HG02938 (cell line): ENCODE results near the gene VAPB.
"Not testable (repeated sequence)": the region's sequence is repeated elsewhere in the genome, so short reads cannot be mapped to it uniquely, and the experiment has no call there.

Experiments
- ATAC-seq: cut with Tn5 transposase; IDR thresholded peaks from one replicate; pipeline ENCODE4 v1.9.1; 2021; ENCODE audit warnings: mild to moderate bottlenecking, moderate library complexity; ENCODE audit not compliant: unreplicated experiment

Gene VAPB

DNA sequence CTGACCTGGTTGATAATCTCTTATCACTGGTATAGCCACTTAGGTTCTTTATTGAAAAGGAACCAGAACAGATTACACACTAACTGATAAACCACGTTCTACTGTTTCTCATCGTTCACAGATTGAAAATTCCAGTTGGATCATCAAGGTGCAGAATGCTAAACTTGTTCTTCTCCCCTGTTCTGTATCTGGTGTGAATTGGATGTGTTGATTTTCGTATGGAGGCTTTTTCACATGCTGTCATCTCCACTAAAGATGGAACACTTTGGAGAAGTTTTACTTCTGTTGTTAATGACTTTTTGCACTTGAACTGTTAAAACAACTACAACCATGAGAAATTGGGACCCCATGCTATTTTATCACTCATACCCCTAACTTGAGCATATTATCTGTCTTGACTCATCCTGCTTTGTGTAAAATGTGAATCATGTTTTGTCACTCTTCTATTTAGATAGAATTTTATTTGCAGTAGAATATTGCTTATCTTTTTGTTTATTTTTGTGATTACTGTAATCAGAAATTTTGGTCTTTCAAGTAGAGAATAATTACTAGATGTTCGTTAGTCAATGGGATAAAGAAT is 17.5 kb downstream of the VAPB start:
- ATAC-seq, result no peak

DNA sequence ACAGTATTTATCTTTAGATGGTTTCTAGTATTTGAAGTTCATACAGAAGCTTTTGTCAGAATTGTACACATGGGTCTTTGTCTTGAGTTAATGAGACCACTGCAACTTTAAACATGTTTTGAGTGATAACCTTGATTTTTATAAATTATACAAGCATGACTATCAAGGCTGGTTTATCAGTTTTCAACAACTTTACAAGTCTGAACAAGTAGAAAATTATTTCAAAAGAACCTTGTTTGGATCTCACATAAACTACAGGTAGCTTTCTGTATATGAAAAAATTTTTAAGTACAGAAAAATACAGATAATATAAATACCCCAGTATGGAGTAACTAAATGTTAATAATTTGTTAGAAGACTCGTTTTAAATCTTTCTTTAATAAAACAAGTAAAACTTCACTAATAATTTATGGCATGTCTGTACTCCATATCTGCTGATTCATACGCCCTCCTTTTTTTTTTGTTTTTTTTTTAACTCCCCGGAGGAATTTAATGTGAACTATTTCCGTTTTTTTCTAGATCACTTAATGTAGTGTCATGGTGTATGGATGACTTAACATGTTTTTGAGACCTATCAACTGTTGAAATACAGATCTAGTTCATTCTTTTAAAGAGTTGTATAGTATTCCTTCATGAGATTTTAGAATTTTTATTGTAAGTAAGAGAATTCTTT is 18.3 kb downstream of the VAPB start:
- no peak for ATAC-seq

GRCh38 chr20:58407966-58408557 is 19.0 kb downstream of the VAPB start:
- ATAC-seq, result no peak

DNA sequence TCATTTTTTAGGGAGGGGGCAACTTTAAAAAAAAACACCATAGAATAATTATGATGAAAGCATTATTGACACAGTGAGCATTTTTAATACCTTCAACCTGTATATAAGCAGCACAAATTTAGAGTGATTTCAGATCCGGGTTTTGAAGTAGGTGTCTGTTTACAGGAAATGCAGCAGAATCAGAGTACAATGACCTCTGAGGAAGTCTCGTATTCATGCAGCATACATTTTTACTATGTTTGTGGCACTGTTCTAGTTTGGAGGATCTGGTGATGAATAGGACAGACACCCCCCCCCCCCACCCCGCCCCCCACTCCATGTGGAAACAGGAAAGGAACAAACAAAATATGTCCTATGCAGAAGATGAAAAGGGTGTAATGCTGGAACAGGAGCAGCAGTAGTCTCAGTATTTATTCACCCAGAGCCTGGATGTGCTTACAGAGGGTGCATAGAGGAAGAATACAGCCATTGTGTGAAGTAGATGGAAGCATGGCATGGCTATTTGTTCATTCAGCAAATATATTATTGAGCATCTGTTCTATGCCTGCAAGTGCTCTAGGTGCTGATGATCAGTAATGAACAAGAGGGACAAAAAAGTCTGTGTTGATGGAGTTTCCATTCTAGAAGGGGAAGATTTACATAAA is 19.7 kb downstream of the VAPB start:
- no peak for ATAC-seq

DNA sequence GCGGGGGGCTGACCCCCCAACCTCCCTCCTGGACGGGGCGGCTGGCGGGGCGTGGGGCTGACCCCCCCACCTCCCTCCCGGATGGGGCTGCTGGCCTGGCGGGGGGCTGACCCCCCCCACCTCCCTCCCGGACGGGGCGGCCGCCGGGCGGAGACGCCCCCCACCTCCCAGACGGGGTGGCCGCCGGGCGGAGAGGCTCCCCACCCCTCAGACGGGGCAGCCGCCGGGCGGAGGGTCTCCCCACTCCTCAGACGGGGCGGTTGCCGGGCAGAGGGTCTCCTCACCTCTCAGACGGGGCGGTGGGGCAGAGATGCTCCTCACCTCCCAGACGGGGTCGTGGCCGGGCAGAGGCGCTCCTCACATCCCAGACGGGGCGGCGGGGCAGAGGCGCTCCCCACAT is 25.2 kb downstream of the VAPB start:
- not testable (repeated sequence) for ATAC-seq

DNA sequence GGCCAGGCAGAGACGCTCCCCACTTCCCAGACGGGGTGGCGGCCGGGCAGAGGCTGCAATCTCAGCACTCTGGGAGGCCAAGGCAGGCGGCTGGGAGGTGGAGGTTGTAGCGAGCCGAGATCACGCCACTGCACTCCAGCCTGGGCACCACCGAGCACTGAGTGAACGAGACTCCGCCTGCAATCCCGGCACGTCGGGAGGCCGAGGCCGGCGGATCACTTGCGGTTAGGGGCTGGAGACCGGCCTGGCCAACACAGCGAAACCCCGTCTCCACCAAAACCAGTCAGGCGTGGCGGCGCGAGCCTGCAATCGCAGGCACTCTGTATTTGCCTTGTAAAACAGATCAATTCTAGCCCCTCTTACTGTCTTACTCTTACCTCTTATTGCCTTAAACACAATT is 25.8 kb downstream of the VAPB start:
- ATAC-seq, result not testable (repeated sequence)

DNA sequence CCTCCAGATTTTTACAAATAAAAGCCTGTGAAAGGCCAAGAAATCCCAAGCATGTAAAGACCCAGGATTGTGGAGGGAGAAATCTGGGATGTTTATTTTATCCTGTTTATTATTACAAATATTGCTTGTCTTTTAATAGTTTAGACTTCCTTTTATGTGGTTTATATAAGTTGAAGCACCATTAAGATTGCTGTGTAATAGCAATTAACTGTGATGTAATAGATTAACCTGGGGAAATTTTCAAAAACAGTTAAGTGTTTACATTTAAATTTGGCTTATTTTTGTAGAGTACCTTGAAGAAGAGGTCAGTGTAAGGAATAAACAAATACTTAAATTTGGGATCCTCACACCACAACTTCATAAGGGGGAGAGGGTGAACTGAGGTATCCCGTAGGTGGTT is 27.0 kb downstream of the VAPB start:
- no peak for ATAC-seq

DNA sequence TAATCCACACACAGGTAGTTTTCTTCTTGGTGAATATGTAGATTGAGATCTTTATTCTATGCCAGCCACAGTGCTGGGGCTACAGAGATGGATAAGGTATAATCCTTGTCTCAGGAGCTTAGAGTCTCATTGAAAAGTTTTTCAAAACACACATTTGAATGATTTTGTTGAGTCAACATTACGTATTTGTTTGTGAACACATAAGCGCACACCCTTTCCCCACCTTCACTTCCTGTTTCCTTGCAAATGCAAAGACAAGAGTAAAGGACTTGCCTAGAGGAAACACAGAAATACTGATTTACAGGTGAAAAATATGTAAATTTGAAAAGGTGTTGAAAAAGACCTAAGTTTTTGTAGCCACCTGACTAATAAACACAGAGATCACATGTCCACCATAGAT is 27.8 kb downstream of the VAPB start:
- no peak for ATAC-seq

DNA sequence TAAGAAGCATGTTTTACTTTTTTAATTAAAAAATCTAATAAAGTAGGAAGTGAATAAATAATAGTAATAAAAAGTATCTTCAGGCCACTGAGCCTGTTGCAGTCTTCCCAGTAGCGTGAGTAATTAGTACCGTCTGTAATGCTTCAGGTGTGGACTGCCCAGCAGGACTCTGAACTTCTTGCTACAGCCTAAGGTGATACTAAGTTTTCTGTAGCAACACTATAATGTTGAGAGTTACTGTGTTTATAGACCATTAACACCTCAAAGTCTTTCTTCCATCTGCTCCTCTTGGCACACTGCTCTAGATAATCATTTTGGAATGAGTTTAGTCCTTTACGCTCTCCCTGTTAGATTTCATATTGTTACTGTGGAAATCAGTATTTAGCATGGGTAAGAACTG is 28.4 kb downstream of the VAPB start:
- ATAC-seq, result no peak

DNA sequence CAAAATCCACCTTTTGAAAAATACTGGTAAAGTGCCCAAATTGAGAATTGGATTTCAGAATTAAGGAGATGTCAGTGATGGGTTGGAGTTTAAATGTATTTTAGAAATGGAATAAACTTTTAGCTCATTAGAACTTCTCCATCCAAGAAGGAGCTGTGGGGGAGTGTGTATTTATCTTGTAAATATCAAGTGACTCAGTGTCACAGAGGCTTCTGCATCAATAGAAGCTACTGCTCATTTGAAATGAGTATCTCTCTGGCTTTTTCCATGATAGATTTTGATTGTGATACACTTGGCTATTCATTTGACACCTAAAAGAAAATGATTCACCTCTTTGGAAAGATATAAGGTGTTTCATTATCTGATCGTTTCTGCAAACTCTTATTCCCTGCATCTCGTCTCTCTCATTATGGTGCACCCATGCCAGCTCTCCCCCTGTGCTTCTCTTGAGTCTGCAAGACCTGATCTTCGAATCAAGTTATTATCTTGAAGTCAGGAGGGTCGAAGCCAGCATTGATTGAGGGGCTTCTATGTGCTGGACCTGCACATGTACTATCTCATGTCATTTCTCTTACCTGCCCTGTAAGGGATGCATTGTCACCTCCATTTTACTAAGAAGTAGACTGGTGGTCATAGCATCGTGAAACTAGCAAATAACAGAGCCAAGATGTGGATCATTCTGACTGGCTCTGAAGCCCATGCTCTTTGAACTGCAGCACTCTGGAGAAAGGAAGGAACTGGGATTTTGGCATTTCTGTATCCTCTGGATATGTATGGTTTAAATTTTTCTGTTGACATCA is 30.1 kb downstream of the VAPB start:
- no peak for ATAC-seq

GRCh38 chr20:58420798-58421496 is 31.9 kb downstream of the VAPB start:
- ATAC-seq, result no peak

DNA sequence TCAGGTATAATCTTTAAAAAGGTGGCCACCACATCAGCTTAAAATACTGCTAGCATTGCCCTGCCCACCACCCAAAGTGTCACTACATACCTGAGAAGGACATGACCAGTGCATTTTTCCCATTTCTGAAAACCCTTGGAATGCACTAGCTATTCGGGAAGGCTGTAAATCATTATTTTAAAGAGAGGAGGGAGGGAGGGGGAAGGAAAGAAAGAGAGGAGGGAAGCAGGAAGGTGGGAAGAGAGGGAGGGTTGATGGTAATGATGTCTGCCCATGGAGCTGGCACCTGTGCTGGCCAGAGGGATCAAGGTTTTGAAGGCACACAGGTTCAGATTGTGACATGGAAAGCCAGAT is 32.4 kb downstream of the VAPB start:
- no peak for ATAC-seq

DNA sequence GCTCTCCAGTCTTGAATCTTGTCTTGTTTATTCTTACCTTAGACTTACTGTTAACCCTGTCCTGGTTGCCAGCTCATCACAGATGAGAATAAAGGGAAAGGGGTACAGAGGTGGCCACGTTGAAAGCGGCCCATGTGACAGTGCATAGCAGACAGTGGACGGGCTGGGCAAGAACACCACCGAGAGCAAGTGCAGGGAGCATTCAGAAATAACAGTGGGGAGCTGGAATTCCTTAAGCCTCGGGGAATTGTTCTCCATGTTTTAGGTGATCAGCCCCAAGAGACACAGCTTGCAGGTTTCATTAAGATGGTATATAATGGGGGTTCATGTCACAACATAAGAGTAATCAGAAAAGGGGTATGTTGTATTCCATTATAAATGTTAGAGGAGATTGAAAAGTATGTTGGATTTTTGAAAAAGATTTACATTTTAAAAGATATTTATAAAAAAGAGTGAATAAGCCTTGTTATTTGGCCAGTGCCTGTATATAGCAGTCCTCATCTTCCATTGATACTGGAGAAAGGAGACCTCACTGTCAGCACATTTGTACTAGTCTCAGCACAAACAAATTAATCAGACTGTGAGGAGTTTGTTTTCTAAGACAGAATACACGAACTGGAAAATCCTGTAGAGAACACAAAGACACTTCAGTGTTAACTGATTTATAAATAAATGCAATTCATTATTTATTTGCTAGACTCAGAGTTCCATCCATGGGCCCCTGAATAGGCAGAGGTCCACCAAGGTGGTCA is 35.4 kb downstream of the VAPB start:
- ATAC-seq, result no peak

DNA sequence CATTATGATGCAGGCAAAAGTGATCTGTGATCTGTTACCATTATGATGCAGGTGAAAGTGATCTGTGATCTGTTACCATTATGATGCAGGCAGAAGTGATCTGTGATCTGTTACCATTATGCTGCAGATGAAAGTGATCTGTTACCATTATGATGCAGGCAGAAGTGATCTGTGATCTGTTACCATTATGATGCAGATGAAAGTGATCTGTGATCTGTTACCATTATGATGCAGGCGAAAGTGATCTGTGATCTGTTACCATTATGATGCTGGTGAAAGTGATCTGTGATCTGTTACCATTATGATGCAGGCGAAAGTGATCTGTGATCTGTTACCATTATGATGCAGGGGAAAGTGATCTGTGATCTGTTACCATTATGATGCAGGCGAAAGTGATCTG is 38.5 kb downstream of the VAPB start:
- not testable (repeated sequence) for ATAC-seq

DNA sequence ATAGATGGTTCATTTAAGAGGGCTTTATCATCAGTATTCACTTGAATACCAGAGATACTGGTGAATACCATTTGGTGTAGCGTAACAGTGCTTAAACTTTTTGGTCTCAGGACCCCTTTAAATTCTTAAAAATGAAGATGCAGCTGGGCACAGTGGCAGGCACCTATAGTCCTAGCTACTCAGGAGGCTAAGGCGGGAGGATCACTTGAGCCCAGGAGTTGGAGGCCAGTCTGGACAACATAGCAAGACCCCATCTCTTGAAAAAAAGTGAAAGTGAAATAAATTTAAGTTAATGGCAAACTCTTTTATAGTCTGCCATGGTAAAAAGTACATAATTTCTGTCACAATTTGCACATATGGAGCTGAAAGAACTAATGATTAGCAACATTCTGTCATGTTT is 39.3 kb downstream of the VAPB start:
- no peak for ATAC-seq

GRCh38 chr20:58429303-58429702 is 40.3 kb downstream of the VAPB start:
- ATAC-seq, result no peak

- no peak for ATAC-seq
These were observed 42.1 kb downstream of the VAPB start for GRCh38 chr20:58431134-58431533.

- ATAC-seq, result no peak
These were observed 43.3 kb downstream of the VAPB start for GRCh38 chr20:58432186-58432954.

- no peak for ATAC-seq
These were observed 44.1 kb downstream of the VAPB start for GRCh38 chr20:58433029-58433647.
